SH-SY5Y (cell line): ENCODE results near the gene GLRX.

Source experiments
- GATA2 ChIP-seq: IDR thresholded peaks from 2 replicates; pipeline ENCODE4 v1.6.1; 2011; ENCODE audit warnings: mild to moderate bottlenecking, low read depth, low read length
- GATA3 ChIP-seq: IDR thresholded peaks from 2 replicates; pipeline ENCODE4 v1.6.1; 2011; ENCODE audit warnings: low read depth, mild to moderate bottlenecking, low read length, moderate library complexity

- TF ChIP-seq GATA3, result no peak
- TF ChIP-seq GATA2, result no peak
Measured at GRCh38 chr5:95815155-95815729, 7.3 kb downstream of the GLRX start.
